Fibroblast of skin of left quadriceps (primary cell): ENCODE results near the gene OR4F6.
"Not testable (repeated sequence)": the region's sequence is repeated elsewhere in the genome, so short reads cannot be mapped to it uniquely, and the experiment has no call there.

Source experiments
- DNase-seq, 2 experiments: peaks; one replicate each; pipeline ENCODE4 v3.0.0-alpha.2; 2013; ENCODE audit warnings: low read depth in 2 of 2

The OR4F6 gene, protein sequence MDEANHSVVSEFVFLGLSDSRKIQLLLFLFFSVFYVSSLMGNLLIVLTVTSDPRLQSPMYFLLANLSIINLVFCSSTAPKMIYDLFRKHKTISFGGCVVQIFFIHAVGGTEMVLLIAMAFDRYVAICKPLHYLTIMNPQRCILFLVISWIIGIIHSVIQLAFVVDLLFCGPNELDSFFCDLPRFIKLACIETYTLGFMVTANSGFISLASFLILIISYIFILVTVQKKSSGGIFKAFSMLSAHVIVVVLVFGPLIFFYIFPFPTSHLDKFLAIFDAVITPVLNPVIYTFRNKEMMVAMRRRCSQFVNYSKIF

DNA sequence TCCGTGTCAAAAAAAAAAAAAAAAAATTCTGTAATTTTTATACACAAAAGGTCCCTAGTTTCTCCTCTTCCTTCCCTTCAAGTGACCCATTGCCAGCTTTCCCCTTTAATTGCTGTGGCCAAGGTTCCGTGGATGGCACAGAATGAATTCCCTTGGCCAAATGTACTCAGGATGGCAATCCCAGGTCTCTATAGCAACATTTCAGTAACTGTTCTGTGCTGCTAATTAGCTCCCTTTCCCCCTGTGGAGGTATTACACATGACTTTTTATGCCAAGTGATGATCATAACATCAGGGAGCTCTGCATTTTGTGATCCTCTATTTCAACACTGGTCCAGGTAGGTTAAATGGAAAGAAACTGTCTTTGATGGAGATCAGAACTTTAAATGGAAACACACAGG is at the start of gene OR4F6:
OR4F6 (plus strand) TSS at position 301 of the 400 bp plus-strand sequence. CDS start 2,211 bp downstream, outside the sequence.
- DNase-seq, result no peak

DNA sequence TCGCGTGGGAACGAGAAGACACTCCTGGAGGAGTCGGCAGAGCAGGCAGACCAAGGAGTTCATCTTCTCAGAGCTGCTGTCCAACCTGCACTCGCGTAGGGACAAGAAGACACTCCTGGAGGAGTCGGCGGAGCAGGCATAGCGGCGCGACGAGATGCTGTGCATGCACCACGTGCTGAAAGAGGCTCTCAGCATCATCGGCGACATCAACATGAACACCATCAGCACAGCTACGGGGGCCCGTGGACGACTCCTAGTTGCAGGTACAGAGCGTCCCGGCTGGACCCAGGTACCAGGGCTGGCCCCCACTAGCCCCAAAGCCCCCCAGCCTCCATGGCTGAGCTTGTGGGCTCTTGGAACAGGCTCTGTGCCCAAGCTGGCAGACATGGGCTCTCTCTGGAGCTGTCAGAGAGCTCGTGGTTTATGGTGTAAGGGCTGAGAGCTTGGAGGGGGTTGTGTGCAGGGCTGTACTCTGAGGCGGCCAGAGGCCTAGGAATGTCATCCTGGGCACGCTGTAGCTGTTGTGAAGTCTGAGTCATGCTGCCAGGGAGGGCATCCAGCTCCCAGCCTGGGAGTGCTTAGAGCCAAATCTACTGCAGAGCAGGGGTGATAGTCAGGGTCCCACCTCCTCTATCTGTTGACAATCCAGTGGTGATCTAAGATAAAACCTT is 38.5 kb upstream of the OR4F6 start:
- not testable (repeated sequence) for DNase-seq

DNA sequence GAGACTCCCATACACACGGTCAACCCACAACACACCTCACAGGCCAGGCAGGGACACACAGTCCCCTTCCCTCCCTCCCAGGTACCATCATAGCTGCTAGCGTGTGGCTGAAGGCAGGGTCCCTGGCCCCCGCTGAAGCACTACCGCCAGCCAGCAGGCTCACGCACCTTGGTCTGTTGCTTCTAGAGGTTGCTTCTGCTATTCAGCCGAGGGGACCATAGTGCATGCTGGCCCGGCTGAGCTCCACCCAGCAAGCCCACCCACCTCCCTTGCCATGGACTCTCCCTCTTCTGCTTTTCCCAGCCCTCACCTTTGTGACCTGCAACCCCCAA is 38.0 kb upstream of the OR4F6 start:
- not testable (repeated sequence) for DNase-seq

DNA sequence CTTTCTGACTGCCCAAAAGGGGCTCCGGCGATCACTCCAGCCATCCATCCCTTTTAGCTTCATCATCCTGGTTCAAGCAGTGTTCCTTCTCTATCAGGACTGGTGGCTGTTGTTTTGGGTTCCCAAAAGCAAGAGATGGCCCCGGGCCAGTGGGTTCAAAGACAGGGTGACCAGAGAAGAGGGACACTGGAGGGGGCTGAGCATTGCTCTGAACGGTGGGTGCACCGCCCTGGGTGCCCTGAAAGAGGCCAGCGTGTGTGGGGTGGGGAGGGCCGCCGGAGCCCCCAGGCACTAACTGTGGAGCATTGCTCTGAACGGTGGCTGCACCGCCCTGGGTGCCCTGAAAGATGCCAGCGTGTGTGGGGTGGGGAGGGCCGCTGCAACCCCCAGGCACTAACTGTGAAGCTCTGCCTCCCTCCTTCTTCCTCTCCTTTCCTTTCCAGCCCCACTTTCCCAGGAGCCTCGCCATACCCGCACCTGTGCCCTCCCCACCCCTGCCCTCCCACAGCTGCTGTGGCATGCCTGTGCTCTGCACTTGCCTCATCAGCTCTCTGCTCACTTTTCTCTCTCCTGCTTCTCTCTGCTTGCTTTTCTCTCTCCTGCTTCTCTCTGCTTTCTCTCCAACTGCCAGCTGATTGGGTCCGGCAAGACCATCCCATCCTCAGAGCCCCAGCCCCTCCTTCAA is 37.4 kb upstream of the OR4F6 start:
- no peak for DNase-seq

DNA sequence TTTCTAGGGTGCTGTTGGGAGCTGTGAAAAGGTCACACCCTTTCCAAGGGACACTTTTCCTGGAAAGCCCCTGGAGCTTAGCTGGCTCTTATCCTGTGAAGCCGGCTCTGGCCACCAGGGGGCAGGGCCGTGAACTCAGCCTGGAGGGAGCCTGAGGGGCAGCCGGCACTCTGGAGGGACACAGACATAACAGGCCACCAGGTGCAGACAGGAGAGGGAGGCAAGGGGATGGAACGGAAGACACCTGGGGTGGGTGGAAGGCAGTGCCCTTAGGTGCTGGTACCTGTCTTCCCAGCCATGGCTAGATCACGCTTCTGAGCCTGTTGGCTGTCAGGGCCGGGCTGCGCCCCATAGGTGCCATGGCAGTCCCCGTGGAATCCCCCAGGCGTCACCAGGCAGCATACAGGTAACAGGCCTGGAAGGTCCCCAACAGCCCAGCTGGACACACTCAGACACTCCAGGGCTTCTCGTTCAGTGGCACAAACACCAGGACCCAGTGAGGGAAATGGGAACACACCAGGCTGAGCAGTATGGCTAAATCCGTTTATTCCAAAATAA is 36.1 kb upstream of the OR4F6 start:
- DNase-seq, result not testable (repeated sequence)

DNA sequence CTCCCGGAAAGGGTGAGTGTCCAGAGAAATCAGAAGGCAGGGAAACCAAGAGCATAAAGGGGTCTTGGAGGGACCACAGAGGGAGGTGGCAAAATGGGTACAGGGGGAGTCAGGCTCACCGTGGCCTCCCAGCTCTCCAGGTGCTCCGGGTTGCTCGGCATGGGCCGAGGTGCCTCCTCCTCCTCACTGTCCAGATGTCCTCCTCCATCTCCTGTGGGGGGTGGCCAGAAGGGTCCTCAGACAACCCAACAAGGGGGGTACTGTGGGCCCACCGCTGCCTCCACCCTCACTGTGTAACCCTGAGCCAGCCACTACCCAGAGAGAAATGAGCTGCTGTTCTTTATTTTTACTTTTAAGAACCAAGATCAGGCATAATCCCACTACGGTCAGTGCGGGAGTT is 30.4 kb upstream of the OR4F6 start:
- DNase-seq, result no peak

DNA sequence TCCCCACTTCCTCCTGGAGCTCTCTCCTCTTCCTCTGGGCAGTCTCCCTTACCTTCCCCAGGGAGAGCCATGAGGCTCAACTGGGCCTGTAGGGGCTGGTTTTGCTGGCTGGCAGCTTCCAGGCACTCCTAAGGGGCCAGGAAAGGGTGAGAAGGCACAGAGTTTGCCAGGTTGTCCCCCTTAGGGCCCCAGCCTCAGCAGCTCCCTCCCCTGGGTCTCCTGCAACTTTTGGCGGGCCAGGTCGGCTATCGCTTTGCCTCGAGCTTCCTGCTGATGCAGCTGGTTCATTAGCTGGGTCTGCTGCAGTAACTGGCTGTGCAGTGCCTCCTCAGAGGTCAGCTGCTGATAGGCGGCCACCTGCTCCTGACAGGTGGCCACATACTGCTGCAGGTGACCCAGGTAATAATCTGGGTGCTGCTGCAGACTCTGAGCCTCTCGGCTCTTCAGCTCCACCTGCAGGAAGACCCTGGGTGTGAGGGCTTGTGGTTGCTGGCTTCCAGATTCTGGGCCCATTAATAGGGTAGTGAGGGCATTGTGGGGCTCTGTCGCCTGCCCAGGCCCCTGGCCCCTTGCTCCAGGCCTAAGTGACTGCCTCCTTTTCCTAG is 29.7 kb upstream of the OR4F6 start:
- no peak for DNase-seq

DNA sequence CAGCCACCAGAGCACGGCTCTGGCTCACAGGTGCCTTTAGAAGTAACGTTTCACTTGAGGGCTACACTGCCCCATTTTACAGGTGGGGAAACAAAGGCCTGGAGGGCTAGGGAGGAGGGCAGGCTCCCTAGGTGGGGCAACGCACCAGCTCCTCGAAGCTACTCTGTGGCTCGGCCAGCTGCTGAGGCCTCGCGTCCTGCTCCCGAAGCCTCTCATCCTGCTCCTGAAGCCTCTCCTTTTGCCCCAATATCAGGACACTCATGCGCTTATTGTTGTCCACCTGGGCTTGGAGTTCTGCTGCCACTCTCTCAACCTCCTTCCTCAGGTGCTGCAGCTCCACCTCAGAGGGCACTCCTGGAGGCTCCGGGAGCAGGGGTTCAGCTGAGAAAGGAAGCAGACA is 28.2 kb upstream of the OR4F6 start:
- DNase-seq, result no peak

DNA sequence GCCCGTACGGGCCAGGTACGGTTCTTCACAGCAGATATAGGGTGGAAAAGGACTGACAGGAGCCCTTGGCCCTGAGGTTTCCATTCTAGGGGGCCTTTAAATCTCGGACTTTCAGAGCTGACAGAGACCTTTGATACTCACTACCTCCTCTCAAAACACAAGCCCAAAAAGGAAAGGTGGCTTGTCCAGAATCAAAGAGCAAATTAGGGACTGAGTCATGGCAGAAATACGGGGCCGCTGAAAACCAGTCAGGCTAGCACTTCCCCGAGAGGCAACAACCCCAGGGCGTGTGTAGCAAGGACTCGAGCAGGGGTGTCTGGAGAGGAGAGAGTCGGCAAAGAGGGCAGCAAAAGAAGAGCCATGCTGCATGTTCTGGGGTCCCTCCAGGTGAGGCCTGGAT is 24.7 kb upstream of the OR4F6 start:
- not testable (repeated sequence) for DNase-seq

DNA sequence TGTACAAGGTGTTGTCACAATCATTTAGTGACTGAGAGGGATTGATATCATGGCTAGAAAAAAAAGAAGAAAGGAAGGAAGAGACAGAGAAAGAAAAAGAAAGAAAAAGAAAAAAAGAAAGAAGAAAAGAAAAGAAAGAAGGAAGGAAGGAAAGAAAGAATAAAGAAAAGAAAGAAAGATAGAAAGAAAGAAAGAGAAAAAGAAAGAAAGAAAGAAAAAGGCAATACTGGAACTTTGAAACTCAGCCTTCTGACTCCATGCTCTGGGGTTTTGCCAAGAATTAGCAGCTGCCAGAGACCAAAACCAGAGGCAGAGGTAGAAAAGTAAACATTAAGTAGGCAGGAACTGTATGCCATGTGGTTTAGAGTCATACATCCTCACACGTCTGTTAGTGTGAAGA is 23.1 kb upstream of the OR4F6 start:
- DNase-seq, result not testable (repeated sequence)

DNA sequence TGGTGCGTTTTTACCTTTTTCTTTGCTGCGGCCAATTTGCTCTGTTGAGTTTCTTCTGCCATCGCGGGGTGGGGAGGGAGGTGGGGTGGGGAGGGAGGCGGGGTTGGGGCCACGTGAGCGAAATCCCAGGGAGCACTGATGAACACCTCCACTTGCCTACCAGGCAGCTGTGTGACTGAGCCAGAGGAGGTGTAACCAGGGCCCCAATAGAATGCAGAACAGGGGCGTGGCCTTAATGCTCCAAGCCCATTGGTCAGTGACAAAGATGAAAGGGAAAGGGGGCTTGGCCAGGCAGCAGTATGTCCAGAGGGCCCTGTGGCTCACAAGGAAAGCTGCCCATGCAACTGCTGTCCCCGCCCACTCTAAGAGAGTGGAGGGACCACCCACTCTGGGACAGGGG is 21.4 kb upstream of the OR4F6 start:
- no peak for DNase-seq

DNA sequence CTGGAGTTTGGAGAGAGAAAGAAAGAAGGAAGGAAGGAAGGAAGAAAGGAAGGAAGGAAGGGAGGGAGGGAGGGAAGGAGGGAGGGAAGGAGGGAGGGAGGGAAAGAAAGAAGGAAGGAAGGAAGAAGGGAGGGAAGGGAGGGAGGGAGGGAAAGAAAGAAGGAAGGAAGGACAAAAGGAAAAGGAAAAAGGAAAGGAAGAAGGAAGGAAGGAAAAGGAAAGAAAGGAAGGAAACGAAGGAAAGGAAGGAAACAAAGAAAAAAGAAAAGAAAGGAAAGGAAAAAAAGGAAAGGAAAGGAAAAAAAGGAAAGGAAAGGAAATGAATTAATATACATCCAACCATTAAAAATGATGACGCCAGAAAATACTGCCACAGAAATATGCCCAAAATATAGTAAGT is 18.7 kb upstream of the OR4F6 start:
- no peak for DNase-seq

DNA sequence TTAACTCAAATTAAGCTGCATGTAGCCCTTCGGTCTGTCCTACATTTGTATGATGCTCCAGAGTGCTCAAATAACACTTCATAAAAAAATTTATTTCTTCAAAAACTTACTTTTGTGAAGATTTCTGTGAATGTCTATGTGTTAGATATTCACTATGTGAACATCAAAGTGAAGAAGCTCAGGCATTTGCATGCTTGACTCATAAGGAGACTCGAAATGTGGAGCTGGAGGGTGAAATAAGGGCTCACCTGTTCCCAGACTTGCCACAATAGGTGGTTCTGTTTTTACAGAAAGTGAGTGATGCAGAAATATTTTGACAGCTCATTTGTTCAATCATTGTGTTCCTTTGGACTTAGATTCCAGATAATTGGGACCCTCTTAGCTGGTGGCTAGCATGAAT is 16.9 kb upstream of the OR4F6 start:
- DNase-seq, result not testable (repeated sequence)

DNA sequence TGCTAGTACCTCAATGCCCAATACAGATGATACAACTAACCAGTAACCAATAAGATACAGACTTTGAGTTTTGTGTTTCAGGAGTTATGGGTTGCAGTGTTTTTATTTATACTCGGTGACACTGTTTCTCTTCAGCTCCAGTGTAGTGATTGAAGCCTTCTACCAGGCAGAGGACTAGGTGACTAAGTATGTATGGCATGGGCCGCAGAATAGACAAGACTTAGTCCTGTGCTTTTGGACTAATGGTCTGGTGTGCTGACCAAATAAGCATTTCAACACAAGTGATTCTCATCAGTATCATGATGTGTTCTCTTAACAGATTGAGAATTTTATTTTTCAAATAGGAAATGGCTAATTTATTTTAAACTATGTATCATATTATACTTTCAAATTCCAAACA is 15.3 kb upstream of the OR4F6 start:
- not testable (repeated sequence) for DNase-seq

DNA sequence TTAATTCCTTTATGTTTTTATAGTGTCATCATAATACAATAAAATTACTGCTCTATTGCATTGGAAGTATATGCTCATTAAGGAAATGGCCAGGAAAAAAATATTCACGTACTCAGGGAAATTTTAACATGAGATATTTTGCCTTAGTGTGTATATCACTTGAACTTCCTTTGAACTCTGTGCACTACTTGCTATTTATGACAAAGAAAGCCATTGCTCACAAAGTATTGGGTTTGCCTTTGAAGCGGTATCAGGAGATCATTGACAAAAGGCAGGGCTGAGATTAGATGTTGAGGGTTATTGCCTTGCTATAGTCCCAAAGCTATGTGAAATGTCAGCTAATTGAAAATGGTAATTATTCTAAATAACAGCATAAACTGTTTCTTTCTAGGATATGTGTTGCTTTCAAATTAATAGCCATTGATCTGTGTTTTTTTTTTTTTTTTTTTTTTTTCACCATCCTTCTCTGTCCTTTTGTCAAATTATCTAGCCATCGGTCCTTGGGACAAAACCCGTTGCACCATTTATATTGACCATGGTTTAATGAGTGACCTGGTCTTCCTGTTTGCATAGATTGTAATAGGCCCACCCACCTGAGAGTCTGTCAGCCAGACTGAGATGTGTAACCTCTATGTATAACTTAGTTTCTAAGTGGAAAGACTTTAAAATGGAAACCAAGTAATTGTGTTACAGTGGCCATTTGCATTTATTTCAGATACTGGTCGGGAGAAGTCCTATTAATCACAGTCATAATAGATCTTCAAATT is 14.6 kb upstream of the OR4F6 start:
- not testable (repeated sequence) for DNase-seq

DNA sequence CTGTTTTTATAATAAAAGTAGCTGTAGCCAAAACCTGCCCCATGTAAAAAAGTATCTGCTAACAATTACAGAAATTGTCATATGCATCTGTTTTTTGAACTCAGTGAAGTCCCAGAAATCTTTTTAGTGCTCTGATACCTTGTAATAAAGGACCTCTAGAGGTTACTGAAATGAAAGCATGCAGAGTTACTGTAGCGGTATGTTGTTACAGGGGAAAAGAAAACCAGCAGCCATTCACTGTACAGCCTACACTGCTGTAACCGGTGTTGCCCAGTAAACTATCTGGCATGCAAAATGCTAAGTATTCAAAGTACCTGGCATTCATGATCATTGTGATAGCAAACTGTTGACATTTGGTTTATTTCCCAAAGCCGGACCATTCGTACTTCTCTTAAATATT is 12.6 kb upstream of the OR4F6 start:
- not testable (repeated sequence) for DNase-seq

DNA sequence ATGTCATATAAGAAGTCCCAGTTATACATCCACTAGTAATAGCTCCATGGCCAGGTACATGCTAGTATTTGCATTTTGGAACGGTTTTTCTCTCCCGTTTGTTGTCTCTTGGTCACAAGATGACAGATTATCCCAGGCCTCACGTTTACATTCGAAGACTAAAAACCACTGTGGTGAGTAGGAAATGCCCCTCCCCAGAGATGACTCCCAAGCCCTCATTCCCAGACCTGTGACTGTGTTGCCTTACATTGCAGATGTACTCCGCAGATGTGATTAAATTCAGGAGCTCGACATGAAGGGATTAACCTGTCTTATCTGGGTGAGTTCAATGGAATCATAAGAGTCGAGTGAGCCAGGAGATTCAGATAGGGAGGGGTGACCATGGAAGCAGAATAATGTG is 9.3 kb upstream of the OR4F6 start:
- DNase-seq, result not testable (repeated sequence)

DNA sequence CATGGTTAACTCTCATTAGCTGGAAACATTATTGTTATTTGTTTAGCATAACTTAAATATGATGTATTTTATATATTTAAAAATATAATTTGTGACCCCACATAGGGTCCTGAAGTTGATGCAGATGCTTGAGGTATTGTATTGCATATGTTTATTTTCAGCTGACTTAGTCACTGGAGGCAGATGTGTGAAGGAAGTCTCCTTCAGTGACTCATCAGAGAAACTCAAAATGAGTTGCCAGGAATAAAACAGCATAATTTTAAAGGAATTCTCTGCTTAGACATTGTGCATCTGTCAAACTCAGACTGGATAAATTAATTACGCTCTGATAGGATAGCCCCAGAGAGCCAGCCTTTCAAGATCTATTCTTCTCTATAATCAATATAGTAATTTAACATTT is 7.9 kb upstream of the OR4F6 start:
- DNase-seq, result peak; percentile 66 to 71

DNA sequence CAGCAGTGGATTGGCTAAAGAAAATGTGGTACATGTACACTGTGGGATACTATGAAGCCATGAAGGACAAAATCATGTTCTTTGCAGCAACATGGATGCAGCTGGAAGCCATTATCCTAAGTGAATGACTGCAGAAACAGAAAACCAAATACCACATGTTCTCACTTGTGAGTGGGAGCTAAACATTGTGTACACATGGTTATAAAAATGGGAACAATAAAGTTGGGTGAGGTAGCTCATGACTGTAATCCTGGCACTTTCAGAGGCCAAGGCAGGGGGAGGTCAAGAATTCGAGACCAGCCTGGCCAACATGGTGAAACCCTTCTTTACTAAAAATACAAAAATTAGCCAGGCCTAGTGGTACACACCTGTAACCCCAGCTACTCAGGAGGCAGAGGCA is 3.6 kb upstream of the OR4F6 start:
- no peak for DNase-seq

DNA sequence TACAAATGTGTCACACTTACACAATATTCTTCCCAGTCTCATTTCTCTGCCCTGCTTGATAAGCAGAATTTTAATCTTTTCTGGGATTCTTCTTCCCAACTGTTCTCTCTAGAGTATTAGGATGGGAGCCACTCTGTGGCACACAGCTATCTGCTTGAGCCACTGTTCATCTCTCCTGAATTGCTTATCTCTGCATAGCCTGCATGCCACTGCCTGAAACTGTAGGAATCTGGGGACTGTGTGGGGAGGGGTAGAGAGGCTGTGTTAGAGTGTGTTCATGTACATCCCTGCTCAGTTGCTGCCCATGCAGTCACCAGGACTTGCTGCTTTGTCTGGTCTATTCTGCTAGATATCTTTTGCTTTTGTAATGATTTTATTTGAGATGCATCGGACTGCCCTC is 2.3 kb upstream of the OR4F6 start:
- DNase-seq, result no peak

DNA sequence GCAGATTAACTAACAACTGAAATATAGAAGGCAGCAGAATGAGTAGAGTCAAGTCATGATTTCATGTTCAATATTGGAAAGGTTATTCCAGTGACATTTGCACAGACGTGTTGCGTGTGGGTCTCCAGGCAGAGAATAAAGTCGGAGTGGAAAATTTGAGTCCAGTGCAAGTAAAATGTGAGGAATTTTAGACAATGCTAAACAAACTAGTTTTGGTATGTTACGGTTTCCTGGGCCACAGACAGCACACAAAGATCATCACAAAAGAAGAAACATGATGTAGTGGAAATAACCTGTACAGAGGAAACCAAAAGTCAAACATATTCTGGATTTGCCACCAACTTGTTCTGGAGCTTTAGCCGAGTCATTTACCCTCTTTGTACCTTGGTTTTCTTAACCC is 367 bp downstream of the OR4F6 start:
- no peak for DNase-seq

DNA sequence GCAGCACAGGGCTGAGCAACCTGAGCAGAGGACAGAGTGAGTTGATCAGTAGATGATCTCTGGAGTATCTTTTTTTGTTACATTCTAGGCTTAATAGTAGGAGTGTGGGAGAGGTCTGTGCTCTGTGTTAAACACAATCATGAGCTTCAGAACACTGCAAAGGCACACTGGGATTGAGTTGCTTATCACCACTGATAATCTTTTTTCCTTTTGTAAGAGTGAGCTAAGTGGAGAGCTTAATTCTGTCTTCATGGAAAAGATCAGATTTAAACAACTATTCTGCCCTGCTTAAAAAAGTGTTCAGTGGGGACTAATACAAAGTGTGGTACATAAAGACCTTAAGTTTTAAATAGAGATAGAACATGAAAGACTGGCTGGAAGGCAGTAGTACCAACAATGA is 1.1 kb downstream of the OR4F6 start:
- DNase-seq, result no peak
